ENCODE measurements around the gene ERC1. TPM values are rescaled to one million over a fixed set of nuclear protein-coding genes. Genes with fewer than 3 reads are reported as not detected.
"Not testable (repeated sequence)": the region's sequence is repeated elsewhere in the genome, so short reads cannot be mapped to it uniquely, and the experiment has no call there.

Gene ERC1
- total RNA-seq, 1 donor from 2014 or later, result 54.2 TPM

DNA sequence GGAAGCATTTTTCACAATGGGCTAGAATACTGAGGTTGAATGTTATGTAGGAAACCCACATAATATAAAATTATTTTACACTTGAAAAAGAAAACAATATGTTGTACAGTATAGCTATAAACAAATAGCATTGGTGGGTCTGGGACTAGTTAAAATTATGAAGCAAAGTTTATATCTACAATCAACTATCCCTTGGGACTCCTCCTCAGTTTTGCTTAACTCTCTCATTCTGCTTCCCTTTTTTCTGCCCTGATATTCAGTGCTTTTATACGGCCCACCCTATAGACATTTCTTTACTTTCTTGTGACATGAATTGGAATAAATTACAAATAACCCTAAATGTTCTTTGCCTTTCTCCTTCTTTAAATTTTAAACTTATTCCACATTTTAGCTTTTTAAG is 302.9 kb downstream of the ERC1 start:
- no peak for ATAC-seq

- no peak for ATAC-seq
Observed at GRCh38 chr12:1297206-1297605, 306.2 kb downstream of the ERC1 start.

GRCh38 chr12:1297639-1298175 is 306.7 kb downstream of the ERC1 start:
- ATAC-seq, result no peak

DNA sequence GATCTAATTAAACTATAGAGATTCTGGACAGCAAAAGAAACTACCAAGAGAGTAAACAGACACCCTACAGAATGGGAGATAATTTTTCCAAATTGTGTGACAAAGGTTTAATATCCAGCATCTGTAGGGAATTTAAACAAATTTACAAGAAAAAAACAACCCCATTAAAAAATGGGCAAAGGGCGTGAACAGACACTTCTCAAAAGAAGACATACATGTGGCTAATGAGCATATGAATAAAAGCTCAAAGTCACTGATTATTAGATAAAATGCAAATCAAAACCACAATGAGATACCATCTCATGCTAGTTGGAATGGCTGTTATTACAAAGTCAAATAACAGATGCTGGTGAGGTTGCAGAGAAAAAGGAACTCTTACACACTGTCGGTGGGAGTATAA is 309.4 kb downstream of the ERC1 start:
- no peak for ATAC-seq

DNA sequence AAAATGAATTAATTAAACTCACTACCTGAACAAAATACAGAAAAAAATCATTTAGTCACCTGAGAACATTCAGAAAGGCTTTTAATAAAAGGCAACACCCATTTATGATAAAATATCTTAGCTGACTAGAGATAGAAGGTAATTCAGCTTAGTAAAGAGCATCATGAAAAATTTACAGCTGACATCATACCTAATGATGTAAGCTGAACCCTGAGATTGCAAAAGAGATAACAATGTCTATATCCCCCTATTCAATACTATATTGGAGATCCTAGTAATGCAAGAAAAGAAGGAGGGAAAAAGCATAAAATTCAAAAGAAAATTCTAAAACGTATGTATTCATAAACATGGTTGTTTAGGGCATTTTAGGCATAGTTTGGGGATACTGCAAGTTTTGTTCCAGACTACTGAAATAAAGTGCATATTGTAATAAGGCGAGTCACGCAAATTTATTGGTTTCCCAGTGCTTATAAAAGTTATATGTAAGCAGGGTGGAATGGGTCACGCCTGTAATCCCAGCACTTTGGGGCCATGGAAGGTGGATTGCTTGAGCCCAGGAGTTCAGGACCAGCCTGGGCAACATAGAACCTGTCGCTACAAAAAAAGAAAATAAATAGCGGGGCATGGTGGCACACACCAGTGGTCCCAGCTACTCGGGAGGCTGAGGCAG is 311.3 kb downstream of the ERC1 start:
- ATAC-seq, result no peak

DNA sequence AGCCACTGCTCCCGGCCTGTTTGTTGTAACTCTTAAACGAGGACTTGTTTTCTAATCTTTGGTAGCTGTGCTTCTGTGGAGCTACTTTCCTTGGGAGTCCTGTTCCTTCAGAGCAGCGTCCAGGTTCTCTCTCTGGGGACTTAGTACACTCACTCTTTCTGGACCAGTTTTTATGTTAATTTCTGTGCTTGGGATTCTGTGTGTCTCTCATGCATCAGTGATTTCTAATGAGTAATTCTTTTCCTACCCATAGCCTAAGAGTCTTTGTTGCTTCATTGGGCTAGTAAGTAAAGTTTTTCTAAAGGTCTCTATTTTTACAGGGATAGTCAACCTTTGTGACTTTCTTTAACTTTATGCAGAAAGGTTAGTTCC is 314.0 kb downstream of the ERC1 start:
- no peak for ATAC-seq

DNA sequence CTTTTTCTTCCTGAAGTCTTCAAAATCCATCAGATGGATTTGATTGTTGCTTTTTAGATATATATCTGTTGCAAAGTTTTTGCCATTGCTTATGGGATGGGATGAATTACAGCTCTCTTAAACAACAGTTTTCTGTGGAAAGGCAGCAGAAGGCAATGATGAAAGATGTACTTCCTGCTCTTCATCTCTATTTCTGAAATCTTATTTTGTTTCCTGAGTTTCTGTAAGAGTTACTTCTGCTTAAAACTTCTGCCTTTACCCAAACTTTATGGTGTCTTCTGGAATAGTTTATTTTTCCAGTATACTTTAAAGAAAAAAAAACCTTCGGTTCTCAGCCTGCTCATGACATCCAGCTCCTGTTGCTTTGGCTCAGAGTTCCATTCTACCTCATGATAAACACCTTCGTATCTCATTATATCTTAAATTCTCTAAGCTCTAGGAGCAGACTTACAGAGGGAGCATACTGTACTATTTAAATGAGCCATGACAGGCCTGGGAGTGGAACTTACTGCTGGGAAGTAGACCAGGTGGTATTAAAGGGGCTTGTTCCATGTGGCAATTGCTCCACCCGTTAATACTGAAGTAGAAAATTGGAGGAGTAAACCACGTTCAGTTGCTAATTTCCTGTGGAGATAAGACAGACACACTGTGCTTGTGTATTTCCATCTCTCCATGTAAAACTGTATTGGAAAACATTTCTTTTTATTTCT is 314.9 kb downstream of the ERC1 start:
- no peak for ATAC-seq

GRCh38 chr12:1306817-1307216 is 315.8 kb downstream of the ERC1 start:
- ATAC-seq, result no peak

GRCh38 chr12:1307796-1308195 is 316.8 kb downstream of the ERC1 start:
- ATAC-seq, result no peak

DNA sequence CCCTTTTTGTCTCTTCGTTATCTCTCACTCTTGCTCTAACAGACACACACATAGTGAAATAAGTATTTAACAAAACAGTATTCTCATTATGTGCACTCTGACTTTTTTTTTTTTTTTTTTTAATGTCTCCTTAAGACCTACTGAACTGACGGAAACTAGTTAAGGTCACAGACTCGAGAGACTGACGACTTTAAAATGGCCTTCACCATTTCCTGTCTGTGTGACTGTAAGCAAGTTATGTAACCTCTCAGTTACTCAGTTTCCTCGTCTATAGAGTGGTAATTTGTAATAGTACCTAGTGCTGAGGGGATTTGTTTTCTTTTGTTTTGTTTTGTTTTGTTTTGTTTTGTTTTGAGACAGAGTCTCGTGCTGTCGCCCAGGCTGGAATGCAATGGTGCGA is 318.6 kb downstream of the ERC1 start:
- ATAC-seq, result no peak

GRCh38 chr12:1310653-1311052 is 319.6 kb downstream of the ERC1 start:
- ATAC-seq, result no peak

DNA sequence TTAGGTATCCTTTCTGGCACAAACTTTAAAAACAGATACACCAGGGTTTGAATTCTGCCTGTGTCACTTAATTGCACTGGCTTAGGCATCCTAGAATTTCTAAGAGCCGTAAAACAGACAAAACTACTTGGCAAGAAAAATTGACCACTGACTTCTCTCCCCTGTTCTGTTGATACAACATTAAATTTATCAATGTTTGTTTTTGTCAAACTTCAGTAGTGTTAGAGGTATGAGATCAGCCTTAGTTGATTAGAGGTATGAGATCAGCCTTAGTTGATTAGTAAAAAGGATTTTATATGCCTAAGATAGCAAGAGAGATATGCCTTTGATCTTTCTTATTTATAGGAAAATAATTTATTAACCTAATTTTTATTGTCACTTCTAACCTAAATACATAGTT is 320.1 kb downstream of the ERC1 start:
- ATAC-seq, result no peak

GRCh38 chr12:1313906-1314305 is 322.9 kb downstream of the ERC1 start:
- no peak for ATAC-seq

DNA sequence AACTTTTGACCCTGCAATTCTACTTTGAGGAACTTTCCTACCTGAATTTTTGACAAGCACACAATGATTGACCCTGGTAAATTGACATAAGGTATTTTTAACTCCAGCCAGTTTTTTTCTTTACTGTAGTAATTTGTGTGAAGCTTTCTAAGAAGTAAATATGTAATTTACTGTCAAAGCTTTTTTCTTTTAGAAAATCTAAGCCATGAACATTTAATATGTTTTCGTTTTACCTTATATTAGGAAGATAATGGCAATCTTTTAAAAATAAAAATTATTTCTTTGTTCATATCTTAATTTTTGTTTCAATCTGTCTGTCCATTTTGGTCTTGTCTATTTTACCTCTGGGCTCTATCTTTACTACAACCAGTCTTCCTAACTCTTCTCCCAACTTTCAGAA is 323.5 kb downstream of the ERC1 start:
- no peak for ATAC-seq

DNA sequence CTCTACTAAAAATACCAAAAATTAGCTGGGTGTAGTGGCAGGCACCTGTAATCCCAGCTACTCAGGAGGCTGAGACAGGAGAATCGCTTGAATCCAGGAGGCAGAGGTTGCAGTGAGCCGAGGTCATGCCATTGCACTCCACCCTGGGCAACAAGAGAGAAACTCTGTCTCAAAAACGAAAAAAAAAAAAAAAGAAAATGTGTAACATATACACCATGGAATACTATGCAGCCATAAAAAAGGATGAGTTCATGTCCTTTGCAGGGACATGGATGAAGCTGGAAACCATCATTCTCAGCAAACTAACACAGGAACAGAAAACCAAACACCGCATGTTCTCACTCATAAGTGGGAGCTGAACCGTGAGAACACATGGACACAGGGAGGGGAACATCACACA is 326.0 kb downstream of the ERC1 start:
- ATAC-seq, result not testable (repeated sequence)

- peak; percentile 86 for ATAC-seq
Observed at GRCh38 chr12:1318327-1319031, 327.5 kb downstream of the ERC1 start.

DNA sequence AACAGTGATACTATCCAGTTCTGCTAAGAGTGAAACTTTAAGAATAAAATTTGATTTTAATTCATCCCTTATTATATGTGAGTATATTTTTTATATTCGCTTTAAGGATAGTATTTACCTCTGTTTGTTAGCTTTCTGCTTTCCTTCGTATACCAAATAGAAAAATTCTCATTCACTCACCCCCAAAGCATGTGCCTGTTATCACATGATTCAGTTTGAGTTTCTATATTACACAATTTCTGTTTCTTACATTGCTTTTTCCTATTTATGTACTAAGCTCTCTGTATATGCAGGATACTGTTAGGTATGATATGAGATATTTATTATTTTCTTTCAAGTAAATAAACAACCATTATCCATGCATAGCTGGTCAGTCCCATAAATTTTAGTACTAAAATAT is 328.2 kb downstream of the ERC1 start:
- ATAC-seq, result no peak

GRCh38 chr12:1320021-1320420 is 329.0 kb downstream of the ERC1 start:
- no peak for ATAC-seq

DNA sequence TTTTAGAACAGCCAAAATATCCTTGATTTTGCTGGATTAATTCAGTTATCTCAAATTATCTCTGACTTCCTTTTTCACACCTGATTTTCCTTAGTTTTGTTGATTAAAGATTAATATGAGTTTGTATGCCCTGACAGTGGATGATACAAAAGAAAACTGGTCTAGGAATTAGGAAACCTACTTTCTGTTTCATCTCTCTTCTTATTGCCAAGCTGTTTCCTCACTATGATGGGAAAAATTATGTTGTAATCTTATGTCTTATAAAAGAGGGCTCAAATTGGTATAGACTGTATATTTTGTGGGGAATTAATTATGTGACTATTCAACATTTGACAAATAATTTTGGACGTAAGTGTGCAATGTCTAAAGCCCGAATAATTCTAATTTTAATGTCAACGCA is 331.8 kb downstream of the ERC1 start:
- ATAC-seq, result no peak

DNA sequence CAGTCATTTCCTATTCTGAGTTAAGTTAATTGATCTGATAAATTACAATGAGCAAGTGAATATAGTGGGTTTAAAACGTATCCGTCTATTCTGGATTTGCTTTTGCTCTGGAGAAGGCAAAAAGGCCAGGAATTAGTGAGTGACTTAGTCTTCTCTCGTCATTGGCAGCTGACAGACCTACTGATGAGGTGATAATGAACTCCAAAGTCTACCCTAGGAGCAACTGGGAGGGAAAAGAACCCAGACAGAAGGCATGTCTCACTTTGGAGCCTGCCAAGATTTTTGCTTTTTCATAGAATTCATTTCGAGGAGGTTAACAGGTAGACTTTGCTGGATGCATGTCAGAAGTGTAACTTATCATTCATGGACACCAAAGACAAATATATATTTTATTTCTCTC is 333.1 kb downstream of the ERC1 start:
- ATAC-seq, result no peak

DNA sequence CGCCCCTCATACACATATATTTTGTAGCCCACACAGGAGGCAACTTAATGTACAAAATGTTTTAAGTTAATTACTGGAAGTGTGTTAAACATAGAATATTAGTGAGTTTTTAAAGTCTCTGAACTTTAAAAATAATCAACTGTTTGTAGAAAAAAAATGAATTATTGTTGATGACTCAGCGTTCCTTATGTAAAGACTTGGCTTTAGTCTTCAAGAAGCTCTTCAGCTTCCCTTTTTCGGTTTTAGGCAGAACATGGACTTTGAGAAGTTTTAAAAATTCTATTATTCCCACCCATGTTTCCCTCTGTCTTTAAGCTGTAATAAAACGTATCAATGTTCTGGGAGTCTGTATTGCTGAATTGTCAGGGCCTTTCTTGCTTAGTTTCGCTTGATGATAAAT is 333.9 kb downstream of the ERC1 start:
- ATAC-seq, result no peak

DNA sequence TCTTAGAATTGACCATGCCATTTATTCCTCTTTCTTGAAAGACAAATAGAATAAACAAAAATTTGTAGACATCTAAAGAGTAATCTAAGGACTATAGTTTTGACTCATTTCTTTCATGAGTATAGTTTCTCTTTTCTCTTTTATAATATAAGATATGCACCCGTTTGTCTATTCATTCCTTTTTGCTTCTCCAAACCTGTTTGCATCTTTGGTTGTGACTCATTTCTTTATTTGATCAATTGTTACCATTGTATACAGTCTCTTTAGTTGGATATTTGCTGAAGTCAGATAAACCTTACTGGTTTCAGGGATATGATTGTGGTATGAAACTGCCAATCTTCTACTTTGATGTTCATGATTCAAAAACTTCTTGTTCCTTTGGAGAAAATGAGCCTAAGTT is 334.6 kb downstream of the ERC1 start:
- peak; percentile 52 for ATAC-seq

DNA sequence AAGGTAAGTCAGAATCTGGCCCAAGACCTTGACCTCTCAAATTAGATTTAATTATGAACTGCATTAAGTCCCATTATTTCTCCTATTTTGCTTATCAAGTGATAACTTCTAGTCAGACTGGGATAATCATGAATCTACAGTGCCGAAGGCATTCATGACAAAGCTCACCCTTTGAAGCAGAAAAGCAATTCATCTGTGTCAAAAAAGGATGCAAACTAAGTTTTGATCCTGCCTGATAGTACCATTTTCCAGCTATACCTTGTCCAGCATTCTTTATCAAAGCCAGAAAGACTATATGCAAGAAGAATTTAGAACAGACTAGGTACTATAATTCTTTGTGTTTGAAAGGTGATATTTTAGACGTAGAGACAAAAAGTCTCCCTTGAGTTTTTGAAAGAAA is 335.2 kb downstream of the ERC1 start:
- no peak for ATAC-seq

DNA sequence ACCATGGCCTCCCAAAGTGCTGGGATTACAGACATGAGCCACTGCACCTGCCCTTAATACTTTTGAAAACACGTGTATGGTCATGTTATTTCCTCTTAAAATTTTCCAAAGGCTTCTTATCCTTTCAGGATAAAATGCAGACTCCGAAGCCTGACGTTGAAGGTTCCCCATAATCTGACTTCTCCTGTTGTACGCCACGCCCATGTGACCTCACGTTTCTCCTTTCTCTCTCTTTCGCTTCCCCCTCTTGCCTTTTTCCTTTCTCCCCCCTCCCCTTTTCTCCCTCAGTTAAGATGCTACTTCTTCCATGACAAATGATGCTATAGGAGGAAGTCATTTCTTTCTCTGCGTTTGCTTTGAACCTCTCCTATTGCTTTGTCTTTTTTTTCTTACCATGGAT is 337.4 kb downstream of the ERC1 start:
- no peak for ATAC-seq

All from esophagus mucosa (tissue), 1 donor.